Activated CD4-positive, alpha-beta T cell treated with anti-CD3 and anti-CD28 coated beads, Interleukin-10, Interleukin-2, amounts not matched to agents 100 ng/mL and 50 ng/mL, durations not matched to agents 16 hours and 8 hours (primary cell): ENCODE measurements around the gene SLC22A23.

Experiments
- DNase-seq: peaks from one replicate; pipeline ENCODE4 v3.0.0-alpha.2; 2020

The SLC22A23 gene

DNA sequence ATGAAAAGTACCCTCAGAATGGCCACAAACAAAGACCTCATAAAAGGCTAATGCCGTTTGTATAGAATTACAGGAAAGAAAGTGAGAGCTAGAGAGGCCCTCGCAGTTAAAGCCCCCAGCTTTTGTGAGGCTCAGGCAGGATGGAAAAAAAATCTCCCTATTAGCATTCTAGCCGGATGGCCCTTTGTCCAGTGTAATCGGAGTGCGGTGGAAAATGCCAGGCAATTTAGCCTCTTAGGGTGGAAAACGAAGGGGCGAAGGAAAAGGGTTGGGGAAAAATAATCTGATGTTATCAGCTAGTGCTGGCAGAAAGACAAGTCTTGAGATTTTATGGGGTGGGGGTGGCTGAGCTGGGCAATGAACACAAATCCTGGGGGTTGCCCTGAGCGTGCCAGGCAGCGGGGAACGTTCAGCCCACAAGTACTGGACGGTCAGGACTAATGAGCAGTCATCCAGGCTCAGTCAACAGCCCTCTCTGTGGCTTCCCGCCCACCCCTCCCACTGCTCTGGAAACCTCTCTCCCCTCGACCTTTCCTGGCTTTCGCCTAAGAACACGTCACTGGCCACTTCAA is 105.7 kb downstream of the SLC22A23 start:
- no peak for DNase-seq

DNA sequence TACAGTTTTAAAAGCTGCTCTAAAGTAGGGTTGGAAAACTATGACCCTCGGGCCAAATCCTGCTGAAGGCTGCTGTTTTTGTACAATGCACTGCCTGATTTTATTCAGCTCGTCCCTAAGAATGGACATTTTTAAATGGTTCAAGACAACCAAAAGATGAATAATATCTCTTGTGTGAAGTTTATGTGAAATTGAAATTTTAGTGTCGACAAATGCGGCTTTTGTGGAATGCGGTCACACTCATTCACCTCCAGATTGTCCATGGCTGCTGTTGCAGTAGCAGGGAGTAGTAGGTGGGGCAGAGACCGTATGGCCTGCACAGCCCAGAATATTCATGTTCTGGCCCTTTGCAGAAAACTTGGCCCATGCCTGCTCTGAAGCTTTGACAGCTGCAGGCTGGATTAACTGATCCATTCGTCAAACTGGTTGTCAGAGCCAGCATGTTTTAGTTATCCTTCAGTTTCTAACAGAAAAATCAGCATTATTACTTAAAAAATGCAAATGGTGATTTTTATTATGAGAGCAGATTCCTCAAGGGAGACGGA is 106.5 kb downstream of the SLC22A23 start:
- no peak for DNase-seq

DNA sequence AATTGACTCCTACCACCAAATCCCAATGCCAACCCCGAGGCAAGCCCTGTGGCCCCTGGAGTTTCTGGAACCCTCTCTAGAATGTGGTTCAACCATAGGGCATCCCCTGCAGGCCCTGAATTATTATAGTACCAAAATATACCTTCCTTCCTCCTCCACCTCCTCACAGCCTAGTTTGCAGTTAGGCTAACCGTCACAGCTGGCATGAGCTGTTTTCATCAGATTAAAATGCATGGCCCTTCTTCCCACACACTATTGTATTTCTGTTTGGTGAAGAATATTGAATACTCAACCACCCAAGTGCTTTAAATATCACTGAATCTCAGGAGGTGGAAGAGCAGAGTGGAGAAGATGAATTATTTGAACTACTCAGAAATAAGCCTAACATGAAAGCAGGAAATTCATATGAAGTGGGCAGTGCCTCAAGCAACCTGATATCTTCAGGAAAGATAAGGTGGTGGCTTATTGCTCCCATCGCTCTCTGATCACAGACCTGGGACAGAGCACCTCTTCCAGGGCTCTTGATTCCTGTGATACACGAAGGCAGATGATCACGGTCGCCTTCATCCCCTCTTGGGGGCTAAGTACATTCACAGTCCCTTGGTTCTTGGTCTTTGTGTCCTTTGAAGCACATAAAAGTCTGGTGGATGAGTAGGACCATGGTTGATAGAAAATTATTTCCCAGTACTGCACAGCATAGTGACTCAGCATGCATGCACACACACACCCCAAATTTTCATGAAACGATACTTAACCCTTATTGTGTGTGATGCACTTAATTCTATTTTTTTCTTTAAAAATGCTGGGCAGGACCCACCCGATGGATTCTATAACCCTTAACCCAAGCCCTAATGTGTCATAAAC is 107.2 kb downstream of the SLC22A23 start:
- no peak for DNase-seq

DNA sequence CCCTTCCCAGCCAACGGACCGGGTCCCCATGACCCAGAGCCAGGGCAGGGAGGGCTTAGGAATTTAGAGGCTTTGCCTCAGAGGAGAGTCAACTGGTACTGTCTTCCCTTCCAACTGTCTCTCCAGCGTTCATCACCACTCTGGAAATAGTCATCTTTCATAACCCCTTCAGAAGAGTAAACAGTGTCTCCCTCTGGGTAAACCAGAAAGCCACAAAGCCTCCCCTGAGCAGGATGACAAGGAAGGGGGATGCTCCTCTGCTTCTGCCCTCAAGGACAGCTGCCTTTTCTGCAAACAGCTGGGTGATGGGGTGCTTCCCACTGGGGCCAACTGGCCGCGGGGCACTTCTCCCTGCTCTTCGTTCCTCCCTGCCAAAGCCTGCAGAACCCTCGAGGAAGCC is 108.0 kb downstream of the SLC22A23 start:
- no peak for DNase-seq

DNA sequence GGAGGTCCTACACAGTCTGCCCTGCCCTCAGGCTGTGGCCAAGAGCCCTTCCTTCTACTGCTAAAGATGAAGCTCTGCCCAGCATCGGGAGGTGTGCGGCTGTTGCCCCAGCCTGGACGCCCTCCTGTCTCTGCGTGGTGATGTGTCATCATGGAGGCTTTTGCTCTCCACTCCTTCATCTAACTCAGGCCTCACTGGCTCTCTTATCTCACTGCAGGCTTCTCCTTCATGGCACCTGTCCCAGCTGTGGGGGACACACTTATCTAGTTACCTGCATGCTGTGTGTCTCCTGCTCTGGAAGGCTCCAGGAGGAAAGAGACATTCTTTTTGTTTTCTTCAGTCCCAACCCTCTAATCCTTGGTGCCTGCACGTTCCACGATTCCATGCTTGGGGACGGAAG is 109.0 kb downstream of the SLC22A23 start:
- no peak for DNase-seq

DNA sequence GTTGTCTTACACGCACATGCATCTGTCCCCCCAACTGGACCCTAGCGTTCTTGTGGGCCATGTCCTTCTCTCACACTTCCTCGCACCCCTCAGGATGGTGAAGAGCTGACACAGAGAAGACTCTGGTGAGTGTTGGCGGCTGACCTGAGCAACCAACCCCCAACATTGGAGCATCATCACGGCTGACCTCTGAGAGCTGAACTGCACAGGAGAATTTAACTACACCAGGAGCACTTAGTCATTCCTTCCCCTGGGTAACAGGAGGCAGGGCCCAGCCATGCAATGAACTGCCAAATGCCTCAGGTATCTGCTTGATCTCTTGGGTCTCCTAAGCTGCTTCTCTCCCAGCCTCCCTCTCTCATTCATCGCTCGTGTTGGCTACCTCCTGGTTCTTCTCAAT is 109.6 kb downstream of the SLC22A23 start:
- no peak for DNase-seq

DNA sequence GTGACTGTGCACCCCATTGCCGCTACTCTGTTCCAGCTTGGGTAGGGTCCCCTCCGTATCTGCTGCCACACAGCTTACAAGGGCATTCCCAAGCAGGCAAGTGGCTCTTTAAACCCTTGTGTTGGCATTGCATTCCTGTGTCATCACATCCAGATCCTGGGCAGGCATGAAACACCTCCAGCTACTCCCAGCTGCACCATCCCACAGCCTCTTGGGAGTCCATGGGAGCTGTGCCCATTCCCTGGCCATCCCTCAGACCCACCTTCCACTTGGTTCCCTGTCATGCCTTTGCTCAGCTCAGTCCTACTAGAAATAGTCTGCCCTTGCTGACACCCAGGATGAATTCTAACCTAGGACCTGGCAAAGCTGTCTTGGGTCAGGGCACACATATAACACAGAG is 110.4 kb downstream of the SLC22A23 start:
- no peak for DNase-seq

DNA sequence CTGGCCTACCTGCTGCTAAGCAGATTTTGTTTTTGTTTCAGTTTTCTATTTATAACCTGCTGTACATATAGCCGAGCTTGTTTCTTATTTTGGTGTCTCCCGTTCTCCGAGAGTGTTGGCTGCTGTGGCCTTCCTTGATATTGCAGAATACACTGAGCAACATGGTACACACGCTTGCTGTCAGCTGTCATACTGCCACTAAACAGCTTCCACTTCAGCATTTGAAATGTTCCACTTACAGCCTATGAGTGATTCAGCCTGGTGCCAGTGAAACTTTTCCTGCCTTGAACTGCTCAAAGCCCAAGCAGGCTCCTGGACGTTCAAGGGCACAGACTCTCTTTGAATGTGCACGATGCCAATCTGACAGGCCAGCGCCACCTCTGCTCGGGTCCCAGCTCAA is 111.0 kb downstream of the SLC22A23 start:
- no peak for DNase-seq

DNA sequence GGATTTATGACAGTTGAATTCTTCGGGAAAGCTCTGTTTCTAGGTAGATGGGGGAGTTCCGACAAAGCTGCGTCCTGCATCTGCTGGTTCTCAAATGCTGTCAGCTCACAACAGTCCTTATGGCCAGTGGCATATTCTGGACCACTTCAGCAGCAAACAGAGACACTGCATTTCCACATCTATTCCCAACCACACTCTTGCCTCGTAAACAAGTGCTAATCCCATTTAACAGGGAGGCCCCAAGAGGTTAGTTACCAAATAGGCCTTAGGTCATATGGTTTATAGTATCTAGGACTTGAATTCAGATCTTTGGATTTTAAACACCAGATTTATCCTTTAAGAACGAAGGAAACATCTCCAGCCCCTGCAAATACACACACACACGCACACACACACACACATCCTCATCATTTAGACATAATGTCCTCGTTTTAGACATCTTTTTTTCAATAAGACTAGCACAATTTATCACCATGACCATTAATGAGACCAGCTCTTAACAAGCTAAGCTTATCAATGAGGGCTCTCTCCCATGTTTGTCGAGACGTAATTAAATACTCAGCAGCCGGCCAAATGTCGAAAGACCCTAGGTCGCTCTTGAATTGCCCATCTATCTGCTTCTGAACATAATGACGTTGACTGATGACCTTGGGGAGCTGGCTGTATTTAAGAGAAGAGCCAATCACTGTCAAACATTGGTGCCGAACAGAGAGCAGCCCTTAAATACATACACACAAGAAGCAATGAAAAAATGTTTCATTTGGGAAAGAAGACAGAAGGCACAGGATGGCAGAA is 113.6 kb downstream of the SLC22A23 start:
- DNase-seq: no peak

DNA sequence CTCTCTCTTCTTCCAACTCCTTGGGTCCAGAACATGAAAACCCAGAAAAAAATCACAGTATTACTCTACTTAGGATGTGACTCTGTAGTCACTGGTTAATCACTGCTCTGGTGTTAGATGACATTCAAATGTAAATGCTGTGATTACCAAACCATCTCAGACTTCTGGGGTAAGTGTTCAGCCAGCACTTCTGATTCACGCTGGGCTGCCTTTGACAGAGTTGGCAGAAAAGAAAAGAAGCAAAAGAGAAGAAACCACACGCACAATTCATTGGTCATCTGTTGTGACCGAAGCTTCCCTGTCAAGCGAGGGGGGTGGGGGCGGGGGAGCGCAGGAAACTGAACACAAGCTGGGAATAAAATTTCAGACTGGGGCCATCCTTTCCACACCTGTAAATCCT is 115.4 kb downstream of the SLC22A23 start:
- no peak for DNase-seq

DNA sequence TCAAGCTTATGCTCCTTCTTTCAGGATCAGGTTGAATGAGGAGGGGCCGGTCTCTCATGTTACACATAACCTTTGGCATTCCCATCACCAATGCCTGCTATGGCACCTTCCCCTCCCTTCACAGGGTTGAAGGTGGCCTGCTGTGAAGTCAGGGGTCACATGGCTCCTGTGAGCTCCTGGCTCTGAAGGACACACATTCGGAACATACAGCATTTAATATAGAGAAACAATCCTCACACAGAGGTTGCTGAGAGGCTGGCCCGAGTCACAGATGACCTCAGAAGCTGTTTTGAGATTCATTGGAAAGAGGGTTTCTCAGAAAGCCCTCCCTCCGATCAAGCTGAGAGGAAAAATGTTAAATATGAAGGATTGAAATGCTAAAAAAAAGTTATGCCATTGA is 116.0 kb downstream of the SLC22A23 start:
- no peak for DNase-seq

DNA sequence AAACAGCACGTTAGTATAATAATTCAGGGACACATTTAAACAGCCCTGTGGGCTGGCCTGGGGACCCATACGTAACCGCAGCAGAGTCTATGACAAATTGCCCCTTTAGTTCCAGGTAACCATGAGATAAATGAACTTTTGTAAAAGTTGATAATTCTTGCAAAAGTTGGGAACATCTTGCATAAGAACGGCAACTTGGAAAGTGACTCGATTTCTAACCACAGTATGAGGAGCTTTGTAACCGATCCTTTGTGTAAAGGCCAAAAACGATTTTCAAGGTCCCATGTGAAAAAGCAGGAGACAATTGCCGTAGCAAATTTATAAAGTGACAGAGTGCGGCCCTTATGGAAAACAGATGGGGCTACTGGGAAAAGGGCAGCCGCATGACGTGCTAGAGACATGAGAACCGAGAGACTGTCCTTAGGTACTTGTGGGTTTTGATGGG is 116.5 kb downstream of the SLC22A23 start:
- DNase-seq: no peak

DNA sequence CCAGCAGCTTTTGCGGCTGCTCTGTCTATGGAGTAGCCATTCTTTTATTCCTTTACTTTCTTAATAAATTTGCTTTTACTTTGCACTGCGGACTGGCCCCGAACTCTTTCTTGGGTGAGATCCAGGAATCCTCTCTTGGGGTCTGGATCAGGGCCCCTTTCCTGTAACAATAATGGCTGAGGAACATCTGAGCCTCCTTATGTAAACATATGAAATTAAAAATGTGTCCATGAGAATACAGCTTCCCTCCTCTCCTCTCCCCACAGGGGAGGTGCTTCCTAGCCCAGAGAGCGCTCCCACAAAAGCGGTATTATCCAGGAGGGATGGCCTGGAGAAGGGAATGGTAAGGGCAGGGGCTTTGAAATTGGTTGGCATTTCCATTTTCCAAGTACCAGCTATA is 117.0 kb downstream of the SLC22A23 start:
- no peak for DNase-seq

DNA sequence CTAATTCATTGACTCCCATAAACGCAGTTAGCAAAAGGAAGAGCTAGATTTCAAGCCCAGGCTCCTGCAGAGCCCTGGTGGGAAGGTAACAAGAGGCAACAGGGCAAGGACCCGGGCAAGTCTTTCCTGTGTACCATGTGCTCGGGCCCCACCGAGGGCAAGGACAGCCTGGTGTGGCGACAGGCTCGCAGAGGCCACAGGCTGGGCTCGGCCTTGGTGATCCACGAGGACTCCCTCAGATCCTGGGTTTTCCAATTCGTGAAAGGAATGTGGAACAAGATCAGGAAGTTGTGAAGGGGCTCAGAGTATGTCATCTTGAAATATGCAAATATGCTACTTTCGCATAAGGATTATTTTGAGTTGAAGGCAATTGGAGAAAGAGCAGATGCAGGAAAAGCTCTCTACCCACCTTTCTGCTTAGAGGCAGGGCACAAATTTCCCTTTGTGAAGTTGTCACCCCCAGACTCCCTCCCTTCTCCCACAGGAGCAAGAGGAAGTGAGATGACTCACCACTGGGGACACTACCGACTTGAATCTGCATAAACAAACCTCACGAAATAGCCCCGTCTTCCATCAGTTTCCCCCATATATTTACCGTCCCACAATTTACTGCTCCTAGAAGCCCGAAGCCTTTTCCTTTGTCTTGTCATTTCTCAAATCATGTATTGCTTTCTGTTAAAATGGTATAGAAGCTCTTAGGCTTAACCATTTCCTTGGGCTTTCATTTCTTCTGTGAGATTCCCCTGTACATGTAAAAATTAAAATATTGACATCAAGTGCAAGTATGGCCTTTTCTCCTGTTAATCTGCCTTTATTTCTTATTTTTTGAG is 119.1 kb downstream of the SLC22A23 start:
- DNase-seq: no peak

DNA sequence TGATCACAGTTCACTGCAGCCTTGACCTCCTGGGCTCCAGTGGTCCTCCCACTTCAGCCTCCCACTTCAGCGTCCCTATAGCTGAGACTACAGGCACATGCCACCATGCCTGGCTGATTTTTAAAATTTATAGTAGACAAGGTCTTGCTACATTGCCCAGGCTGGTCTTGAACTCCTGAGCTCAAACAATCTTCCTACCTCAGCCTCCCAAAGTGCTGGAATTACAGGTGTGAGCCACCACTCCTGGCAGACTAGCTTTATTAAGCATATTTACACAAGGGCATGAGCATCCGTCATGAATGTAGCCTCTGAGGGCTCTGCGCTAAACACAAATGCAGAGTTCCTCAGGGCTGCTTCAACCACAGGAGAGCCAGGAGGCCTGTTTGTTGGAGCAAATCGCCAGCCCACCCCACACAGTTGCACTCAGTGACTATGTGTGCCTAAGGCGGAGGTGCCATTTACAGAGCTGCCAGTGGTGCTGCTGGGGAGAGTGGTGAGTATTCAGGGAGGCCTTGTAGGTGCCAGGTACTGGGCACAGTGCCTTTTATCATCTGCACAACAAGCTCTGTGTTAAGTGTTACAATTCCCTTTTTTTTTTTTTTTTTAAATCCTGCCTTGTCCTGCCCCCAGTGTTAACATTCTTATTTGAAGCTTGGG is 119.9 kb downstream of the SLC22A23 start:
- DNase-seq: no peak

DNA sequence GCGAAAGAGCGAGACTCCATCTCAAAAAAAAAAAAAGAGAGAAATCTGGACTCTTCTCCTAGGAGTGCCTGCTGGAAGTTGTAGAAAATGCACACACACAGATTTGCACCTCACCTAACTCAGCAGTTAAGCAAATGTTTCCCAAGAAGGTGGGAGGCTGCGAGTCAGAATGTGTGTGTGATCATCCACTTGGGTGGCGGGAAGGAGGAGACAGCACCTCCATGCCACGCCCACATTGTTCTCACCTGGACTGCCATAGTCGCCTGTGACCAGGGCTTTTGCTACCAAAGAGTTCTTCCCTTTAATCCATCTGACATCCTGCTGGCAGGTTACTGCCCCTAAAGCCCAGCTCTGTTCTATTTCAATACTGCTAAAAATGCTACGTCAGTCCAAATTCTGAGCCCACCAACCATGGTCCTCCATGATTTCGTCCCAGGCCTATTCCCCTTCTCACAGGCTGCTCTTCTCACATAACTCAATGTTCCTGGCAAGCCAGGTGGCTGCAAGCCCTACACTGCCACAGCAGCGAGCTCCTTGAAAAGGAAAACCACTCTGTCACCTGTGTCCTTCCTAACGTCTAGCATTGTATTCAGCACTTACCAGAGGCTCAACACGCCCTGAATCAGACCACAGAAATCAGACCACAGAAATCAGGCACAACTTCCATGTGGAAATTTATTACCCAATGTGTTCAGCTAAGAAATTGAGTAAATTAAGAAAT is 120.6 kb downstream of the SLC22A23 start:
- no peak for DNase-seq

DNA sequence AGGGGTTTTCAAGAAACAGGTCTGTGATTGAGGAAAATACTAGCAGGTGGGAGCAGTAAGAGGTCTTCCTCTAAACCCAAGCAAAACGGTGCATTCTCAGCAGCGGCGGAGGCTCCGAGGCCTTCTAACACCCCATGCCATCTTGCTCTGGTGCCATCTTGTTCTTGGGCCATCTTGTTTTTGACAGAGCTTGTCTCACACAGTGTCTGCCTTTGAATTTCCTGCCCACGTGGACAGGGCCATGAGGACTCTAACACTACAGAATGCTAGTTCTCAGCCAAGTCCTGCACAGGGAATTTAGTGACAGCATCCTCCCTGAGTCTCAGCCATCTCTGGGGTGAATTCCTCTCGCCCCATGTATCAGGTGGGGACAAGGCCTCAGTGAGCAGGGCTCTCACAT is 121.7 kb downstream of the SLC22A23 start:
- no peak for DNase-seq

DNA sequence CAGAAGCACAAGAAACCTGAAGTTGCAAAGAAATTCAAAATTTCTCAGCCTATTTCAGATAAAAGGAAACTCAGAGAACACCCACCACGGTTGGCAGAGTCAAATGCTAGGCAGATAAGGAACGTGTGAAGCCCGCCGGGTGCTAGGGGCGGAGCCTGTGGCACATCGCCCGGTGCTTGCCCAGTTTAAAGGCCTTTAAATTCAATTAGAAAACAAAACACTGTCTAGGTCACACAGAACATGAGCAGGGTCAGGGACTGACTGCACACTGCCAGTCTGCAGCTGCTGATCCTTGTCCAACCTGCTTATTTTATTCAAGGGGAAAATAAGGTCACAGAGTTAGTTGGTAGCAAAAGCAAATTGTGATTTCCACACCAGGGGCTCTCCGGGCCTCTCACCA is 122.3 kb downstream of the SLC22A23 start:
- DNase-seq: no peak

DNA sequence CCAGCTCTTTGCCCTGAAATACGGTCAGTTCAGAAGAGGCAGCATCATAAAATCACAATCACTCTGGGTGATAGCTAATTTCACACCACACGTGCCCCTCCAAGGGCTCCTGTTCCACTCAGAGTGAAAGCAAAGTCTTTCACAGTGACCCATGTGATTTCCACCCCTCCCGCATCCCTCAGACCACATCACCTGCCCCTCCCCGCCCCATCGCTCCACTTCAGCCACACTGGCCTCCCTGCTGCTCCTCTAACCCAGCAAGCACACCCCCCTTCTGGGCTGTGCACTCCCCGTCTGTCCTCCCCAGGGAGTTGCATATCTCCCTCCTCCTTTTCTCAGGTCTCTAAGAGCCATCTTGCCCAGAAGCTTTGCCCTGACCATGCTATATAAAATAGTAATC is 123.6 kb downstream of the SLC22A23 start:
- DNase-seq: no peak

DNA sequence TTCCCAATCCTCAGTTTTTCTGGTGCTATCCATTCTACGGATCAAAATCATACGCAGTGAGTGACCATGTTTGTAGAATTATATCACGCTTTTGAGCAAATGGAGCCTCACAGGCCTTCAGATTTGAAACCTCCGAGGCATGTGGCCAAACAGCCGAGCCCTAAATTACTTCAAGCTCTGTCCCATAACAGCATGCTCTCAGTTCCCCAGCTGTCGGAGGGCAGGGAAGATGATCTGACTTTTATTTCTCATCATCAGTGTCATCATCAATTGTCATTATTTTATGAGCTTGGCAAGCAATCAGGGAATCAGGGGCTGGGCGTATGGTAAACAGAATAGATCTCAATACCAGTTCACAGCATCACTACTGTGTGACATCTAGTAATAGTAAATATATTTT is 124.9 kb downstream of the SLC22A23 start:
- no peak for DNase-seq

DNA sequence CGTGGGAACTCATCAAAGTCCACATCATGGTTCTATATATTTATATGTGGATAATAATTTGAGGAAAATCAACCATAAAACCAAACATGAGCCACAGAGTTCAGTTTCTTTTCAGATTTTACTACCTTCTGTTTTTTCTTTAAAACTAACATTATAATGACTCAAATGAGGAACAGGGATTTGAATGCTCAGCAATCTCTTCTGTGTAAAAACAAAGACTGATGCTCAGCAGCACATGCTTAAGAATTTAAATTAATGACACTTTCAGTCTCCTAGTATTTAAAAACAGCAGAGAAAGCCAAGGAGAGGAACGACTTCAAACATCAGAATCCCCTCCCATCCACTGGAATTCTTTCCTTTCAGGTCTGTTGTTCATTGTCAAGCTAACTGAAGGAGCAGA is 125.4 kb downstream of the SLC22A23 start:
- no peak for DNase-seq
